ENCODE measurements around the gene ACIN1.

ACIN1 gene

DNA sequence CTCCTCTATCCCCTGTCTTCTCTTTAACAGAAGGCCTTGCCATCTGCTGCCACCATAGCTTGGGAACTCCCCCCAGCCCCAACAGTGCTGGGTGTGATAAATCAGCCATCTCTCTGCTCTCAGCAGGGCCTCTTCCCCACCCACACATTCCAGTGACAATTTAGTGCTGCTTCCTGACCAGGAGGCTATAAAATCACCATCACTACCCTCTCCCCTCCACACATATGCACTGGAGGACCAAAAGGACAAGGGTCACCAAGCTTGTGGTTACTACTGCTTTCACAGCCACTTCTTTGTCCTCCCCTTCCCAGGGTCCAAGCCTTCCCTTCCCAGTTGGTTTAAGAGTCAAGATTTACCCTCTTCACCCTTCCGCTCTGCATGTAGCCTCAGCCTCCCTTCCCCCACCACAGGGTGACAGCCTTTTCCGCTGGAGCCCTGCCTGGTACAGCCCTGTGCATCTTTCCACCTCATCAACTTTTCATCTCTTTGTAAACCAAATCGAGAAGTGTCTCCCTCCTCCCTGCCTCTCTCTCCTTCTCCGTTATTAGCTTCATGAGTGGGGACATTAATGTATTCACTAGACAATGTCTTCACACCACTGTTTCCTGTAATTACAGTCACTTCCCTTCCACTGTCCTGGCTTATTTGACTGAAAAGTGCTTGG is 69.7 kb downstream of the ACIN1 start:
- H3K27ac Mint-ChIP-seq = peak overlapping the region; percentile 13 to 86 (median 38)
- TF ChIP-seq, protein P1, sequence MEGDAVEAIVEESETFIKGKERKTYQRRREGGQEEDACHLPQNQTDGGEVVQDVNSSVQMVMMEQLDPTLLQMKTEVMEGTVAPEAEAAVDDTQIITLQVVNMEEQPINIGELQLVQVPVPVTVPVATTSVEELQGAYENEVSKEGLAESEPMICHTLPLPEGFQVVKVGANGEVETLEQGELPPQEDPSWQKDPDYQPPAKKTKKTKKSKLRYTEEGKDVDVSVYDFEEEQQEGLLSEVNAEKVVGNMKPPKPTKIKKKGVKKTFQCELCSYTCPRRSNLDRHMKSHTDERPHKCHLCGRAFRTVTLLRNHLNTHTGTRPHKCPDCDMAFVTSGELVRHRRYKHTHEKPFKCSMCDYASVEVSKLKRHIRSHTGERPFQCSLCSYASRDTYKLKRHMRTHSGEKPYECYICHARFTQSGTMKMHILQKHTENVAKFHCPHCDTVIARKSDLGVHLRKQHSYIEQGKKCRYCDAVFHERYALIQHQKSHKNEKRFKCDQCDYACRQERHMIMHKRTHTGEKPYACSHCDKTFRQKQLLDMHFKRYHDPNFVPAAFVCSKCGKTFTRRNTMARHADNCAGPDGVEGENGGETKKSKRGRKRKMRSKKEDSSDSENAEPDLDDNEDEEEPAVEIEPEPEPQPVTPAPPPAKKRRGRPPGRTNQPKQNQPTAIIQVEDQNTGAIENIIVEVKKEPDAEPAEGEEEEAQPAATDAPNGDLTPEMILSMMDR (IDR thresholded peaks at IDR 0.05; ENCODE audit: unreplicated experiment in 3 of 3) = no peak
- H3K27me3 Mint-ChIP-seq (ENCODE audit: low read depth) = no peaks in the 10 kb centered on the region
- no peaks in the 10 kb centered on the region for H3K9me3 Mint-ChIP-seq
- peaks cover 49% of the 10 kb centered on the region for H3K4me1 Mint-ChIP-seq
- peak overlapping the region in 2 of 3 experiments; percentile 1 to 44 for H3K4me3 Mint-ChIP-seq
- peaks cover 35% of the 10 kb centered on the region for H3K36me3 Mint-ChIP-seq (ENCODE audit: low read depth)

DNA sequence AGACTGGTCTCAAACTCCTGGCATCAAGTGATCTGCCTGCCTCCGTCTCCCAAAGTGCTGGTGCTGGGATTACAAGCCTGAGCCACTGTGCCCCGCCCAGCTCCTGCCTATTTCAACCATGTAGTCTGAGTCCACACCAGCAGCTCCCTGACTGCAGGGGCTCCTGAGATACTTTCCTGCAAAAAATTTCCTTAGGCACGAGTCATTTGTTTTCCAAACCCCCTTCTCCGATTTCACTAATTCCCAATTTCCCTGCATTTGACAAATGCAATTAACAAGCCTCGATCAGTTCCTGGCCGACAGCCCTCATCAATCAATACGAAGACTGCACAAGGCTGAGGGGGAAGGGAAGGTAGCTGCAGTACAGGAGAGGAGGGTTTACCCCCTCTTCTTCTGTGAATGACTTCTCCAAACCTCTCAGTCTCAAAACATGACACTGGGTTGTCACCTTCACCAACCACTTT is 70.3 kb downstream of the ACIN1 start:
- Mint-ChIP-seq H3K27ac (peak overlapping the region; percentile 13 to 86 (median 38)), H3K9me3 (no peaks in the 10 kb centered on the region), H3K36me3 (ENCODE audit: low read depth) (peaks cover 35% of the 10 kb centered on the region), H3K27me3 (ENCODE audit: low read depth) (no peaks in the 10 kb centered on the region), H3K4me1 (peaks cover 49% of the 10 kb centered on the region), H3K4me3 (no peak overlapping the region)
- TF ChIP-seq, protein P1 (IDR thresholded peaks at IDR 0.05; ENCODE audit: unreplicated experiment in 3 of 3) = no peak

DNA sequence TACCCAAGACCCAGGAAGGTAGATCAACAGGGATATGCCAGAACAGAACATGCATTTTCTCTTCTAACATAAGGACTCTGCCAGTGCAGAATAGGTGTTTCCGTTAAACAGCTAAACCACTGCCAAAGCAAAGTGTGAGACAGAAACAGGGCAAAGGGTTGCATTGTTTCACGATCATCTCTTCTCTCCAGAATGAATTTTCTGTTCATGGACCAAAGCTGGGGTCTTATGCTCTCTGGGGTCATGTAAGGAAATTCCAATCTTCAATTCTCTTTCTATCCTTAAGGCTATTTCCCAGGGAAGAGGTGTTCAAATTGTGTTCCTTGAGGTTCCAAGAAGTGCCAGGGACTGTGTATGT is 71.2 kb downstream of the ACIN1 start:
- H3K4me1 Mint-ChIP-seq = peaks cover 49% of the 10 kb centered on the region
- peaks cover 27% of the 10 kb centered on the region for H3K36me3 Mint-ChIP-seq (ENCODE audit: low read depth)

DNA sequence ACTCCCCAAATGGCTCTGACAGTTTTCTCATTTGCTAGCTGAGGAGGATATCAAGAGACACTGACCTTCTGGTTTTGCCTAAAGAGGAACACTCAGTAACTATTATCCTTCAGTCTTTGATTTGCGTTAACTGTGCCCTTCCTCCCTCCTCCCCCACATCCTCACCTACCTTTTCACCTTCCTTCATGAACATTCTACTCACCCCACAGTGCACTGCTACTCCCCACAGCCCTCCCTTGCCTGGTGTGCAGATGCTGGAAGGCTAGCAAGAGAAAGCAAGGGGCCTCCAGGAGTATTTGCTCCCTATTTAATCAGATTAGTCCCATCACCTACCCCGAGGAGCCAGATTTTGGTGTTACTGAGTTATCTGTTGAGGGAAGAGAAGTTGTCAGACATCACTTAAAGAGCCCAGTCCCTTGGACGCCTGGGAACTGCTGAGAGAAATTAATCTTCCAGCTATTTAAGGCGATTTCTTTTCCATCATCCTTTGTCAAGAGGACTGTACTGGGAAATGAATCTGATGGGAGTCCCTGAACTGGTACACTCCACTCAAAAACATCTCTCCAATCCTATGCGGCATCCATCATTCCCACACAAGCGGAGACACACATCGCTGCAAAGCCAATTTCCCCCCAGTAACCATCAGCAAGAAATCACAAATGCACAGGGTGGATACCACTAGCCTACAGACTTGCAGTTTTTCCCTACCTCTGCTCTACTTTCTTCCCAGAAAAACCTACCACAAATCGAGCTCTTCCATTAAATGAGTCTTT is 71.7 kb downstream of the ACIN1 start:
- H3K9me3 Mint-ChIP-seq = no peaks in the 10 kb centered on the region
- no peaks in the 10 kb centered on the region for H3K27me3 Mint-ChIP-seq (ENCODE audit: low read depth)
- peaks cover 49% of the 10 kb centered on the region for H3K4me1 Mint-ChIP-seq
- peak overlapping the region; percentile 1 to 80 (median 64) for H3K27ac Mint-ChIP-seq
- H3K4me3 Mint-ChIP-seq = peak overlapping the region in 2 of 3 experiments; percentile 10 to 22
- TF ChIP-seq, protein P1 (IDR thresholded peaks at IDR 0.05; ENCODE audit: unreplicated experiment in 3 of 3) = no peak
- peaks cover 24% of the 10 kb centered on the region for H3K36me3 Mint-ChIP-seq (ENCODE audit: low read depth)

More for the DNA sequence above, 71.2 kb downstream of the ACIN1 start:
- TF ChIP-seq, protein P1 (IDR thresholded peaks at IDR 0.05; ENCODE audit: unreplicated experiment in 3 of 3) = no peak
- Mint-ChIP-seq H3K27ac (peak overlapping the region; percentile 1 to 80 (median 64)), H3K27me3 (ENCODE audit: low read depth) (no peaks in the 10 kb centered on the region), H3K4me3 (no peak overlapping the region), H3K9me3 (no peaks in the 10 kb centered on the region)

DNA sequence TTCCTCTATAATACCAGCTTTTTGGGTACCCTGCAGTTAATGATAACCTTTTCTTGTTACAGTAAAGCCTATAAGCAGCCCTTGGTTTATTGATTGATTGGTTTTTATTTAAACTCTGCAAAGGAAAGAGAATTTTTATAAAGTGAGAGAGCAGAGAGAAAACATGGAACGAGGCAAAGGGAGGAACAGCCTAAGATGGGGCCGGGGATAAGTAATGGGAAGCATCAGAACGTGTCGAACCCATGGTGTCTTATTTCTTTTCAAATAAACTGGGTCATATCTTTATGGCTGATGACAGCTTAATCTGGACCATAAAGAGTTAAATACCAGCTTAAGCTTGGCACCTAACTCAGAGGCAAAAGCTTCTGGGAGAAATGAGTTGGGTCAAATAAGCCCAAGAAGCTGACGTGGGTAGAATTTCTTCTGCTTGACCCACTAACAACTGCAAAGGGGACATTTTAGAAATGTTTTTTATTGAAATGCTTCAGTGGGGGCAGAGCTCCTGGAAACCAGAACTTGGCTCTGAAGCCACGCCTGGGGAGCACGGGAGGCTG is 73.0 kb downstream of the ACIN1 start:
- Mint-ChIP-seq H3K36me3 (ENCODE audit: low read depth) (peaks cover 16% of the 10 kb centered on the region), H3K27ac (peak overlapping the region; percentile 4 to 38 (median 6)), H3K4me3 (no peak overlapping the region), H3K27me3 (ENCODE audit: low read depth) (no peaks in the 10 kb centered on the region), H3K9me3 (no peaks in the 10 kb centered on the region), H3K4me1 (peaks cover 49% of the 10 kb centered on the region)
- TF ChIP-seq, protein P1 (IDR thresholded peaks at IDR 0.05; ENCODE audit: unreplicated experiment in 3 of 3) = no peak

Measured in nephron (organoid).